SU-DHL-6 (cell line): ENCODE data around the gene MOB1A.

Experiments
- H2AFZ ChIP-seq: fragments of 200-600 bp; sonication (generic); 2 replicates; pipeline ENCODE4 v1.6.1; 2014; ENCODE audit warnings: low read depth, mild to moderate bottlenecking, moderate library complexity, mixed read lengths, antibody characterized with exemption, low read length; ENCODE audit not compliant: severe bottlenecking
- H3F3A ChIP-seq: fragments of 200-600 bp; shearing (Covaris generic); 2 replicates; pipeline ENCODE4 v1.6.0; 2016; ENCODE audit warnings: antibody characterized with exemption, mild to moderate bottlenecking; ENCODE audit not compliant: insufficient read depth
- H3K27ac ChIP-seq: fragments of 200-600 bp; sonication (generic); 2 replicates; pipeline ENCODE4 v1.5.1; 2016; ENCODE audit warnings: low read depth, mild to moderate bottlenecking, low read length, moderate library complexity, mixed read lengths
- H3K27me3 ChIP-seq: fragments of 200-600 bp; sonication (generic), shearing (Covaris generic); 2 replicates; pipeline ENCODE4 v1.6.0; 2014; ENCODE audit warnings: mild to moderate bottlenecking, low read length
- H3K36me3 ChIP-seq: fragments of 200-600 bp; sonication (generic); 2 replicates; pipeline ENCODE4 v1.6.1; 2014; ENCODE audit warnings: mild to moderate bottlenecking, low read length, mixed read lengths
- H3K4me2 ChIP-seq: fragments of 300-600, 200-600 bp; shearing (Covaris generic), sonication (generic); 2 replicates; pipeline ENCODE4 v1.6.0; 2014; ENCODE audit warnings: low read length, low read depth, mild to moderate bottlenecking; ENCODE audit not compliant: poor library complexity, severe bottlenecking
- H3K4me3 ChIP-seq: fragments of 200-600 bp; sonication (generic); 2 replicates; pipeline ENCODE4 v1.5.1; 2014; ENCODE audit warnings: antibody characterized with exemption, low read length, mild to moderate bottlenecking, mixed read lengths; ENCODE audit not compliant: insufficient read depth, poor library complexity, severe bottlenecking
- H3K79me2 ChIP-seq: fragments of 200-600 bp; sonication (generic); 2 replicates; pipeline ENCODE4 v1.6.1; 2014; ENCODE audit warnings: mild to moderate bottlenecking, low read length, moderate library complexity; ENCODE audit not compliant: insufficient read depth
- H3K9ac ChIP-seq: fragments of 200-600 bp; sonication (generic); 2 replicates; pipeline ENCODE4 v1.7.0; 2014; ENCODE audit warnings: mild to moderate bottlenecking, low read length
- H3K9me2 ChIP-seq: fragments of 200-600 bp; sonication (generic); replicated peaks from 2 replicates; pipeline ENCODE4 v1.6.1; 2014; ENCODE audit warnings: low read length; ENCODE audit not compliant: insufficient read depth
- H3K9me3 ChIP-seq: fragments of 200-600 bp; sonication (generic); 2 replicates; pipeline ENCODE4 v1.6.1; 2014; ENCODE audit warnings: low read length, mixed read lengths; ENCODE audit not compliant: insufficient read depth
- H4K20me1 ChIP-seq: fragments of 200-600 bp; sonication (generic); 2 replicates; pipeline ENCODE4 v1.6.1; 2014; ENCODE audit warnings: low read depth, mild to moderate bottlenecking, antibody characterized with exemption, low read length, moderate library complexity, mixed read lengths
- CTCF ChIP-seq: fragments of 200-600 bp; sonication (generic); IDR thresholded peaks from one replicate; pipeline ENCODE4 v1.5.1; 2017; ENCODE audit warnings: antibody characterized with exemption, mild to moderate bottlenecking, low read length, moderate library complexity; ENCODE audit not compliant: insufficient read depth, poor library complexity, severe bottlenecking
- EZH2phosphoT487 ChIP-seq: fragments of 200-600 bp; sonication (generic), shearing (Covaris generic); conservative IDR thresholded peaks from 2 replicates; pipeline ENCODE4 v1.6.1; 2018; ENCODE audit warnings: mild to moderate bottlenecking, antibody characterized with exemption, low read length, moderate library complexity, mixed read lengths

MOB1A gene

DNA sequence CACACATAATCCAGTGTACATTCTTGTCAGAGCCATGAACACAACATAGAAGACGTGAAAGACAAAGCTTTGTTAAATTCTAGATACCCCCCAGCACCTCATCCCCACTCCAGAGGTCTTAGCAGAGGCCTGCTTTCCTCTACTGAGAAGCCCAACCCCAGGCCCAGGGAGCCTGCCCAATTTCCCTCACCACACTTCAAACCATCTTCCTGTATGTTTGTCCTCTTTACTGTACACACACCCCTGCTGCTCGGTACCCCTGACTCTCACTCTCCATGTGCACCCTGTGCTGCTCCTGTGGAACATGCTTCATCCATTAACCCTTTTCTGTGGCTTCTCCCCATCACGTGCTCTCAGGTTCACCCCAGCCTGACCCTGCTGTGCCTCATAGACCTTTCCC is 68.1 kb downstream of the MOB1A start:
- Histone ChIP-seq H4K20me1 (no peaks in the 10 kb centered on the region), H2AFZ (no peak overlapping the region), H3K27me3 (no peaks in the 10 kb centered on the region), H3K4me2 (no peak overlapping the region), H3K9me3 (no peaks in the 10 kb centered on the region), H3K4me3 (no peak overlapping the region), H3K79me2 (no peaks in the 10 kb centered on the region), H3F3A (no peaks in the 10 kb centered on the region), H3K27ac (no peak overlapping the region), H3K9me2 (no peaks in the 10 kb centered on the region), H3K9ac (no peak overlapping the region), H3K36me3 (no peaks in the 10 kb centered on the region)
- TF ChIP-seq EZH2phosphoT487 (no peak), CTCF (no peak)

DNA sequence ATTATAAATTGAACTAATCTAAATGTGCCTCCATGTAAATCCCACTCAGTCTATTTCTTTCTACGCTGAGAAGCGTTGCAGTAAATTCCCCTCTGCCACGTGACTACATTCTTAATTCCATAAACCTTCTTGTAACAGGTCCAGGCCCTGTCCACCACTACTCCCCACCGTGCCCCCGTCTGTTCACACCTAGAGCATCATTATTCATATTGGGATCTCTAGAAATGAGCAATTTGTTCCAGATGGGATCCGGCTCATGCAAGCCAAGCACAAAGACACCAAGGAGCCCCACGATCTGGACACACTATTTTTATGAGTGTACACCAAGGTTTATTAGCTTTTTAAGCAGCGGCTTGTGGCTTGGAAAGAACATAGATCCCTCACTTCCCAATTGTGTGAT is 69.1 kb downstream of the MOB1A start:
- TF ChIP-seq CTCF, result no peak
- TF ChIP-seq EZH2phosphoT487, result no peak

GRCh38 chr2:74107071-74107470 is 71.6 kb downstream of the MOB1A start:
- no peak overlapping the region for H3K9ac ChIP-seq
- H3K4me3 ChIP-seq, result no peak overlapping the region
- H3K27ac ChIP-seq, result no peak overlapping the region
- H3K9me3 ChIP-seq, result no peaks in the 10 kb centered on the region
- H3F3A ChIP-seq, result no peaks in the 10 kb centered on the region
- H3K27me3 ChIP-seq, result no peaks in the 10 kb centered on the region
- TF ChIP-seq CTCF (no peak), EZH2phosphoT487 (no peak)
- no peaks in the 10 kb centered on the region for H3K79me2 ChIP-seq
- H4K20me1 ChIP-seq, result no peaks in the 10 kb centered on the region
- H2AFZ ChIP-seq, result no peak overlapping the region
- H3K4me2 ChIP-seq, result no peak overlapping the region
- H3K9me2 ChIP-seq, result no peaks in the 10 kb centered on the region
- no peaks in the 10 kb centered on the region for H3K36me3 ChIP-seq

More for the DNA sequence above, 69.1 kb downstream of the MOB1A start:
- H3K4me3 ChIP-seq, result no peak overlapping the region
- no peaks in the 10 kb centered on the region for H3K27me3 ChIP-seq
- no peak overlapping the region for H2AFZ ChIP-seq
- H3K79me2 ChIP-seq, result no peaks in the 10 kb centered on the region
- H3K9me2 ChIP-seq, result no peaks in the 10 kb centered on the region
- H3F3A ChIP-seq, result no peaks in the 10 kb centered on the region
- no peak overlapping the region for H3K9ac ChIP-seq
- H3K4me2 ChIP-seq, result no peak overlapping the region
- H3K27ac ChIP-seq, result no peak overlapping the region
- no peaks in the 10 kb centered on the region for H4K20me1 ChIP-seq
- H3K36me3 ChIP-seq, result no peaks in the 10 kb centered on the region
- no peaks in the 10 kb centered on the region for H3K9me3 ChIP-seq
